Measurements from ENCODE around the gene RNF223. TPM values are rescaled to one million over a fixed set of nuclear protein-coding genes. Genes with fewer than 3 reads are reported as not detected.

RNF223 gene
- total and polyA plus RNA-seq, 2 of the 13 experiments (the other 11 are each of a cell fraction or from before 2014, with no cell fraction given) = 0.03 TPM; not detected in 1

- no peak for TF ChIP-seq NCOR1 (IDR thresholded peaks at IDR 0.05; ENCODE audit: borderline replicate concordance, low read length)
- TF ChIP-seq NR1H2 (CRISPR knock-in tag; IDR thresholded peaks at IDR 0.05; ENCODE audit: borderline replicate concordance, low read depth) = no peak
- TF ChIP-seq HOXA7 (CRISPR knock-in tag; IDR thresholded peaks at IDR 0.05) = no peak
- TF ChIP-seq NFIB (CRISPR knock-in tag; IDR thresholded peaks at IDR 0.05; ENCODE audit: borderline replicate concordance) = 0 out of 2 replicates have a peak, but pooled peaks have one; percentile 44
- no peak for TF ChIP-seq NPAS2 (CRISPR knock-in tag; IDR thresholded peaks at IDR 0.05; ENCODE audit: borderline replicate concordance)
- peak; percentile 77 for TF ChIP-seq ZFY (CRISPR knock-in tag; IDR thresholded peaks at IDR 0.05)
- no peak for TF ChIP-seq KDM5A (IDR thresholded peaks at IDR 0.05; ENCODE audit: borderline replicate concordance, low read length)
- peak; percentile 60; the same call in 1 of the 2 replicates for TF ChIP-seq ARID4A (CRISPR knock-in tag; IDR thresholded peaks at IDR 0.05; ENCODE audit: borderline replicate concordance)
- TF ChIP-seq ZNF230 (CRISPR knock-in tag; IDR thresholded peaks at IDR 0.05) = 0 out of 2 replicates have a peak, but pooled peaks have one; percentile 22
- 0 out of 2 replicates have a peak, but pooled peaks have one; percentile 36 for TF ChIP-seq ZNF710 (CRISPR knock-in tag; IDR thresholded peaks at IDR 0.05; ENCODE audit: borderline replicate concordance)
- TF ChIP-seq NFIC (IDR thresholded peaks at IDR 0.05; ENCODE audit: low read length) = no peak
- TF ChIP-seq SATB2 (CRISPR knock-in tag; IDR thresholded peaks at IDR 0.05) = no peak
- peak; percentile 44; the same call in 1 of the 2 replicates for TF ChIP-seq ZNF281 (CRISPR knock-in tag; IDR thresholded peaks at IDR 0.05; ENCODE audit: borderline replicate concordance)
- TF ChIP-seq ETV6 (CRISPR knock-in tag; conservative IDR thresholded peaks at IDR 0.05) = no peak
- TF ChIP-seq NFKBIZ (CRISPR knock-in tag; IDR thresholded peaks at IDR 0.05) = 0 out of 2 replicates have a peak, but pooled peaks have one; percentile 41
- no peak; the same call in 1 of the 2 replicates for TF ChIP-seq TGIF2 (CRISPR knock-in tag; IDR thresholded peaks at IDR 0.05)
- no peak for TF ChIP-seq ZNF75D (CRISPR knock-in tag; IDR thresholded peaks at IDR 0.05; ENCODE audit: borderline replicate concordance)
- no peak for TF ChIP-seq JUND (CRISPR knock-in tag; IDR thresholded peaks at IDR 0.05)
- TF ChIP-seq AGO1 (IDR thresholded peaks at IDR 0.05; ENCODE audit: low read depth, low read length, poor library complexity, severe bottlenecking) = peak; percentile 89
- TF ChIP-seq ZNF282 (IDR thresholded peaks at IDR 0.05; ENCODE audit: partially characterized antibody) = no peak
- TF ChIP-seq ZNF343 (CRISPR knock-in tag; IDR thresholded peaks at IDR 0.05) = no peak; the same call in 1 of the 2 replicates
Measured at GRCh38 chr1:1079408-1080121, 5.5 kb upstream of the RNF223 start (continued).

Measured in HepG2 (cell line).